CD4-positive, alpha-beta T cell treated with Interleukin-15 for 4 hours (primary cell): ENCODE data around the gene SCFD1.
A peak's percentile ranks its signal among the peaks of the same experiment; 100 is the strongest.
"Not testable (repeated sequence)": the region's sequence is repeated elsewhere in the genome, so short reads cannot be mapped to it uniquely, and the experiment has no call there.

Experiments used
- DNase-seq: peaks from one replicate; pipeline ENCODE4 v3.0.0-alpha.2; 2020; ENCODE audit warnings: low spot score

SCFD1 gene

DNA sequence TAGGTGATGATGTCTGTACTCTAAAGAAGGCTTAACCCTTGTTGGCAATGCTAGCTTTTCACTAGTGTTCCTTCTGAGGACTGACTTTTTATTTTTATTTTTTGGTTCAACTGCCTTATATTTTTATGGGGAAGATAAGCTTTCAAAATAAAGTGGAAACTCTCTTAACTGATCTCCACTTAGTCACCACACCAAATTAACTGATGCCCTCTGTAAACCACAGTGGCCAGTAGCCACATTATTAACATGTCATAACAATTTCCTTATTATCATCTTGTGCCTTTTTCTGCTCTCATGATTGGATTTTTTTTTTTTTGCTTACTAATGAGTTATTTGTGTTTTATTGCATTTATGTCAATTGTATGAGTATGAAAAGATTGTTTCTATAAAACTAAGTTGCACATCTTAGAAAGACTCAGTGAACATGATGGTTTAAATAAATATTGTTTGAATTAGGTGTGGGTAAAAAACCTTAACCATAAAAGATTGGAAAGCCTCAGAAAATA, 56.9 kb downstream of the SCFD1 start:
- no peak for DNase-seq

DNA sequence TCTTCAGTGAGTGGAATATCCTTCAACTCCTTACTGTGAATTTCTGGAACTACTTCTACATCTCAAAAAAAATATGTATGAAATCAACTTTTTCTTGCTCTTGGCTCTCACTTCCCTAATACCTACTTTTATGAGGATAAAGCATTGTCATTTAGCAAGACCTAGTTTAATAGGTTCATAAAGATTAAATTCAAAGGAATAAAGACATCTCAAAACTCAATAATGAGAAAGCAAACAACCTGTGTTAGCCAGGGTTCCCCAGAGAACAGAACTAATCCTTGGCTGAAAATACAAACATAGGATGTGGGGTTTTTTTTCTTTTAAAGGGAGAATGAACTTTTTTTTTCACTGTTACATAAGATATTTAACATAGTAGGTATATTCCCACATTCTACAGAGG, 57.9 kb downstream of the SCFD1 start:
- DNase-seq: no peak

DNA sequence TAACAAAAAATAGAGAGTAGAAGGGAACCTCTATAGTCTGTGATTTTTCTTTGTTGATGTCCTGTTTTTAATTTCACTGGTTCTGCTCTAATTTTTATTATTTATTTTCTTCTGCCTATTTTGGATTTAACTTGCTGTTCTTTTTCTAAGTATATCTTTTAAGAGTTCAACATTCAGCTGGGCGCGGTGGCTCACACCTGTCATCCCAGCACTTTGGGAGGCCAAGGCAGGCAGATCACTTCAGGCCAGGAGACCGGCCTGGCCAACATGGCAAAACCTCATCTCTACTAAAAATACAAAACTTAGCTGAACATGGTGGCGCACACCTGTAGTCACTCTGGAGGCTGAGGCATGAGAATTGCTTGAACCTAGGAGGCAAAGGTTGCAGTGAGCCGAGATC, 58.7 kb downstream of the SCFD1 start:
- DNase-seq: not testable (repeated sequence)

DNA sequence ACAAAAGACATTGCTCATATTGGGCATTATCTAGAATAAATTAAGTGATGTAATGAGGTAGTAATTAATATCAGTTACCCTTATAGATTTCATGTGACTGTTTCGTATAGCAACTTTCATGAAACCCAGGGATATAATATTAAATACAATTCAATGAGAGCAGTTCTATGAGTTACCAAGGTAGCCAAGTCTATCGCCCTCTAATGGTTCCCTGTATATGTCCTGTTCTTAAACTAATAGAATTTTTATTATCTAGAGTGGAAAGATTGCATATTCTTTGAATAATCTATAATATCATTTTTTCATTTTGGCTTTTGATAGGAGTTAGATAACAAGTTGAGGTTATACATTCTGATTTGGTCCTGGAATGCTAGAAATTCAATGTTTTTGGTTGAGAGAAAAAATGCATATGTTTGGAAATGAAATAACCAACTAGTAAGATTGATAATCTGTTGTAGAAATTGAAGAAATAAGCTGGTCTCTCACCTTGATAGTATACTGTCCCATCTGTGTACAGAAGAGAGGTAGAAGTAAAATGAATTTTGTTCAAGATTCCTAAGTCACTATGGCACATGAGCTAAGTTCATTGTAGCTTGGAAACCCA, 59.7 kb downstream of the SCFD1 start:
- DNase-seq: no peak

DNA sequence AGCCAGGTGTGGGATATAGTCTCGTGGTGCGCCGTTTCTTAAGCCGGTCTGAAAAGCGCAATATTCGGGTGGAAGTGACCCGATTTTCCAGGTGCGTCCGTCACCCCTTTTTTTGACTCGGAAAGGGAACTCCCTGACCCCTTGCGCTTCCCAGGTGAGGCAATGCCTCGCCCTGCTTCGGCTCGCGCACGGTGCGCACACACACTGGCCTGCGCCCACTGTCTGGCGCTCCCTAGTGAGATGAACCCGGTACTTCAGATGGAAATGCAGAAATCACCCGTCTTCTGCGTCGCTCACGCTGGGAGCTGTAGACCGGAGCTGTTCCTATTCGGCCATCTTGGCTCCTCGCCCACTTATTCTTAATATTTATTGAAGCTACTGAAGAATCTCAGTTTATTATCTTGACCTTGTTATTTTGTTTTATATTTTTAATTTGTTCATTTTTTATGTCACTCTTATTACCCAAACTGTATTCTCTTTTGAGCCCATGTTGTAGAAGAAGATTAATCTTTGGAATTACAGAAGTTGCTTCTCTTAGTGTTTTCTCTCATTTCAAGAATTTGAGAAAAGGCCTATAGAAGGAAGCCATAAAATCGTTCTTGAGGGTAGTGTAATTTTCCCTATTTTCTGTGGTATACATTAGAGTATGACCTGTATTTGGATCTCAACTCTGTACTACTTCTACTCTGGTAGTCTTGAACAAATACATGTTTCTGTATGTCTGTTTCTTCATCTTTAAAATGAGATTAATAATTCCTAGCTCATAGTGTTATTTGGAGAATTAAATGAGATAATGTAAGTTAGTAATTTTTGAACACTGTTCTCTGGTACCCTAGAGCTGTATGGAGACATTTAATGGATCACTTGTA, 68.6 kb downstream of the SCFD1 start:
- peak; percentile 50 for DNase-seq

DNA sequence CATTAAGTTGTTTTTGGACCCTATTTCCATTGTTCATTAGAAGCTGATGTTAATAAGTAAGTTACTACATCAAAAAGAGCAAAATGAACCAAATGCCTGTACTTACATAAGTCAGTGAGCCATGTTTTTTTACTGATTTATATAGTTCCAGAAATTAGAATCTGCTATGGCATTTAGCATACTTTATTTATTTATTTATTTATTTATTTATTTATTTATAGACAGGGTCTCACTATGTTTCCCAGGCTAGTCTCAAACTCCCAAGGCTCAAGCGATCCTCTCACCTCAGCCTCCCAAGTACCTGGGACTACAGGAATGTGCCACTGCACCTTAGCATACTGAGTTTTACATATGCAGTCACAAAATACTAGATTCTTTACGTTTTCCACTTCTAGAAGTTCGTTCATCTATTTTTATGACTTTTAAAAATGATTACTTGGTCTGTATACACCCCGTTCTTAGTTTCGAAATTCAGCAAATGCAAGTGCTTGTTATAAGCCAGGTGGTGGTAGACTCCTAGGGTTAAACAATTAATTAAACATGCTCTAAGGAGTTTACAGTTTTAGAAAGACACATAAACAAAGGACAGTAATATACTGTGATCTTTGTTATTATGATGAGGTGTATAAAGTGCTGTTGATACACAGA, 69.8 kb downstream of the SCFD1 start:
- DNase-seq: no peak

DNA sequence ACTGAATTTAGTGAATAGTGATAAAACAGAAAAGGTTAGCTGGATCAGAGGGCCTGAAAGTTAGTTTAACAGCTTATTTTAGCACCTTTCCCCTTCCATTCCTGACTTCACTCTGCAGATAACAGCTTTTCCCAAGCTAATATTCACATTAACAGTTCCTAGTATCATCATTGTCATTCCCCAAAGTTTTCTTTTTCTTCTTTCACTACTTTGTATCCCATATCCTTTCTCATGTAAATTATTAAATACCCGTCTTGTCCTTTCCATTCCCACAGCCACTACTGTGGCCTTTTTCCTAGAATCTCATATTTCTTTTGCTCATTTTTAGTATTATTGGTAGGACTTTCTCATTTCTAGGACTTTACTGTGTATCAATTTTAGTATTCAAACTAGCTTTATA, 70.5 kb downstream of the SCFD1 start:
- no peak for DNase-seq

DNA sequence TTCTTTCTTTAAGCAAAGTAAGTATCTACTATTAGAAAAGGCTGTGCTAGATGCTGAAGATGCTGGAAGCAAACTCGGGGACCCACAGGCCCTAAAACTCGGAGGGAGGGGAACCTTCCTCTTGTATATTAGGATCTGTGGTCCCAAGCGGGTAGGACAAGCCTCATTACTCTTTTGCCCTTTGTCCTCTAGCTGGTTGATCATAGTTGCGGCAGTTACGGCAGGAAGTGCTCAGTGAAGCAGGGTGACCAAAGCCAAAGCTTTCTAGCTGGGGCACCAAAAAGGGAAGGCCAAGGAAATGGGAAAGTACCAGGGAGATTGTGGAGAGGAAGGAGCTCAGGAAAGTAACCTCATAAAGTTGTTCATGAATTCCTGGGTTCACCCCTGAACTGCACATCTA, 76.3 kb downstream of the SCFD1 start:
- DNase-seq: no peak

DNA sequence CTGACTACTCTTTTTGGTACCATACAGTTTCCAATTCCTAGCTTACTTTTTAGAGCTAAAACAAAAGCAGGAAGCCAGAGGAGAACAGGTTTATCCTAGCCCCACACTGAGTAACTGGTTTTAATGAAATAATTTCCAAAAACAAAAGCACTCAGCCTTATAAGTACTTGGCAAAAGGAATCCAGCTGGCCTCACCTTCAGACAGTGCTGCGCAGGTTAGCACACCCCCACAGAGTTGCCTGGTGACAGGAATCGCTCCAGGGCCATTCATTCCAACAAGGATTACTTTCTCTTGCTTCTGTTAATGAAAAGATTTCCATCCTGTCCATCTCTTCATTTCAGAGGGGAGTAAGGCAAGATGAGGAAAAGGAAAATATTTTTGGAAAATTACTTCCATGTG, 84.6 kb downstream of the SCFD1 start:
- no peak for DNase-seq

DNA sequence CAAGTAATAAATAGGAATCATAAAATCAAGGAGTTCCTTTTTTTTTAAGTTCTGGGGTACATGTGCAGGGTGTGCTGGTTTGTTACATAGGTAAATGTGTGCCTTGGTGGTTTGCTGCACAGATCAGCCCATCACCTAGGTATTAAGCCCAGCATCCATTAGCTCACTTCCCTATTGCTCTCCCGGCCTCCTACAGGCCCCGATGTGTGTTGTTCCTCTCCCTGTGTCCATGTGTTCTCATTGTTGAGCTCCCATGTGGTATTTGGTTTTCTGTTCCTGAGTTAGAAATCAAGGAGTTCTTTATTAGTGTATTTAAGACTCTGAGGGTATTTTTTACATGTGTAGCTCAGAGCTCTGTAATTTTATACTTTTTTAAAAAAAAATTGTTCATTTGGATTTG, 86.0 kb downstream of the SCFD1 start:
- DNase-seq: no peak

DNA sequence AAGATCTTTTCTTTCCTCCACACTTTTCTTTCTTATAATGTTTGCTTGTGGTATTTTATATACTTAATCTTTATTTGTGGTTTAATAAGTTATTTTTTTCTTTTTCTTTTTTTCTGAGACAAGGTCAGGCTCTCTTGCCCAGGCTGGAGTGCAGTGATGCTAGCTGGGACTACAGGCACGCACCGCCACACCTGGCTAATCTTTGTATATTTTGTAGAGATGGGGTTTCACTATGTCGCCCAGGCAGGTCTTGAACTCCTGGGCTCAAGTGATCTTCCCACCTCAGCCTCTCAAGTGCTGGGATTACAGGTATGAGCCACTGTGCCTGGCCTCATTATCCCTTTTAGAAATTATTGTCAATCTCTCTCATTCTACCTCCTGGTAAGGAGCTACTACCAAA, 87.1 kb downstream of the SCFD1 start:
- no peak for DNase-seq

DNA sequence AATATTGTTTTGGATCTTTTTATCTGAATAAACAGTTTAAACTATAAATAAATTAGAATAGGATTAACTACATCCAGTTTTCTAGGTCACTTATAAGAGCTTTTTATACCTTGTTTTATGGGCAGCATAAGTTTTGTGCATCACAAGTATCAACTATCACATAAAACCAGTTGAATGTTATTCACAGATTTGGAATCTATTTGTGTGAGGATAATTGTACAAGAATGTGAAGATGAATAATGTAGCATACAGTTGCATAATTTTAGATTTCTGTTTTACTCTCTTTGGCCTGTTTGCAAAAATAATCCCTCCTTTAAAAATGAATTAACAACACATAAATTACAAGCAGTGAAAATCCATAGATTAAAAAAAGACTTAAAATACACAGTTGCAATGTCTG, 88.8 kb downstream of the SCFD1 start:
- no peak for DNase-seq

DNA sequence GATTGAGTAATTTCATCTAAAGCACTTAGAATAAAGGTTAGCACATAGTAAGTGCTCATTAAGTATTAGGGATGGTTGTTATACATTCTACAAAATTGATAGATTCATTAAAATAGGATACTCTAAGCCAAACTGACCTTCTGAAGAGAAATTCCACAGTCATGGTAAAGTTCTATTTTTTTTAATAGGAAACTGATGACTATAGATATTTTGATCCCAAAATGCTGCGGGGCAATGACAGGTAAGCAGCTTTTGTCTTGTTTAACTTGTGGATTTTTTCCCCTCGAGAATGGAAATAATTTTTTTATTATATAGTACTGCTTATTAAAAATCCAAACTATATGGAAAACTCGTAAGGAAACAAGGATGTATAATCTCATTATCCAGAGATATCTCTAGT, 97.0 kb downstream of the SCFD1 start:
- no peak for DNase-seq

DNA sequence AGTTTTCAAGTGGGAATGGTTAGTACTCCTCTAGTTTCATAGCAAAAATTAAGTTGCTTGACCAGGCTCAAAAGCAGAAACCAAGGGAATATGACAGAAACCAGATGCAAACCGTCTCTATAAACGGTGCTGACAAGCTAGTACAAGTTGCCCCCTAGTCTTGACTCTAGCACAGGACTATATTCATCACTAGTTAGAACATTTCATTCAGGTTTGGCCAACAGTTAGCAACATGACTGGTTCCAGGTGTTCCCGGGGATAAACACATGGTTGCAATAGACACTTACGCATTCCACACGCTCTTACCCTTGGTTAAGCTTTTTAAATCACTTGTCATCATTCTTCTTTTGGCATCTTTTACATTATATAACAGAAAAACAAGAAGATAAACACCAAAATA, 103.6 kb downstream of the SCFD1 start:
- no peak for DNase-seq

DNA sequence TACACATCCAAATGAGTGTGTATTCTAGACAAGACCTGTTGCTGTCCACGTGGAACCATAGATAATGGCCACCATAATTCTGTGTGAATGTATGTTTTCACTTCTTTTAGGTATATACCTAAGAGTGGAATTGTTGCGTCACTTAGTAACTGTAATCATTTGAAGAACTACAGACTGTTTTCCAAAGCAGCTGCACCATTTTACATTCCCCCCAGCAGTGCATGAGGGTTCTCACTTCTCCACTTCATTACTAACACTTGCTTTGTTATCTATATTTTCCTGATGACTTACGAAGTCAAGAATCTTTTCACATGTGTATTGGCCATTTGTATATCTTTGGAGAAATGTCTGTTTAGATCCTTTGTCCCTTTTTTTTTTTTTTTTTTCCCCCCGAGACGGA, 106.4 kb downstream of the SCFD1 start:
- no peak for DNase-seq

DNA sequence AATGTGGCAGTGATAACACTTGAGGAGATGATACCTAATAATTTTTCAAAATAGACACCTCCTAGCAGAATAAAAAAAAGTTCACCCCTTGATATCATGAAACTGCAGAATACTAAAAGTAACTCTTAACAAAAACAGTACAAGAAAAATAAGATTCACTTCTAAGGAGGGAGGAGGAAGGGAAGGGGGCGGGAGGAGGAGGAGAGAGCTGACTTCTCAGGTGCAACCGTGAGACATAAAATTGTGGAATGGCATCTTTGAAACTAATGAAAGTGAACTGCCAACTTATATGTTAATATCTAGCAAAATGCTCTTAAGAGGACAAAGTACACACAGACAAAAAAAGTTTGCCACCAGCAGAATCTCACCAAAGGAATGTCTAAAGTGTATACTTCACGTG, 115.8 kb downstream of the SCFD1 start:
- DNase-seq: no peak

DNA sequence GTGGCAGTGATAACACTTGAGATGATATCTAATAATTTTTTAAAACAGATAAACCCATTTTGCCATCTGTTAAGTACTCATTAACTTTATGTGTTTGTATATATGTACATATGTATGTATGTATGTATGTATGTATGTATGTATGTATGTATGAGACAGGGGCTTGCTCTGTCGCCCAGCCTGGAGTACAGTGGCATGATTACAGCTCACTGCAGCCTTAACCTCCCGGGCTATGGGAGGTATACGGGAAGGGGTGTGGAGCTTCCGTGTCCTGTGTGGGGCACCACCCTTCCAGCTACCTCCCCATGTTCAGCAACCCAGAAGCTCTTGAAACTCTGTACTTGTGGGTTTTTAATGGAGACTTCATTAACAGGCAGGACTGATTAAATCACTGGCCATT, 116.9 kb downstream of the SCFD1 start:
- DNase-seq: no peak

DNA sequence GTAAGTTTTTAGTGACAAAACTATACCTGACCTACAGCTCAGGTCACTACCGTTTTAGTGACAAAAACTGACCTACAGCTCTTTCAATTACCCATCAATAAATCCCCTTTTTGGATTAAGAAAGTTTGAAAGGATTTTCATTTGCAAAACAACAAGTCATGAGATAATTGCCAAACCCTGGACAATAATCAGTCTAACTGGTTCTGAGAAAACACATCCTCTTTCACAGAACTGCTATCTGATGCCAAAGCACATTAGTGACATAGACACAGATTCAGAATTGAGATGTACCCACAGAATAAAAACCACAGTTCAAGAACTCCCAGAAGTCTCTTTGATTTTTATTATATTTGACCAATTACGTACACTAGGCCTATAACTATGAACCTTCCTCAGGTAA, 126.2 kb downstream of the SCFD1 start:
- DNase-seq: no peak

DNA sequence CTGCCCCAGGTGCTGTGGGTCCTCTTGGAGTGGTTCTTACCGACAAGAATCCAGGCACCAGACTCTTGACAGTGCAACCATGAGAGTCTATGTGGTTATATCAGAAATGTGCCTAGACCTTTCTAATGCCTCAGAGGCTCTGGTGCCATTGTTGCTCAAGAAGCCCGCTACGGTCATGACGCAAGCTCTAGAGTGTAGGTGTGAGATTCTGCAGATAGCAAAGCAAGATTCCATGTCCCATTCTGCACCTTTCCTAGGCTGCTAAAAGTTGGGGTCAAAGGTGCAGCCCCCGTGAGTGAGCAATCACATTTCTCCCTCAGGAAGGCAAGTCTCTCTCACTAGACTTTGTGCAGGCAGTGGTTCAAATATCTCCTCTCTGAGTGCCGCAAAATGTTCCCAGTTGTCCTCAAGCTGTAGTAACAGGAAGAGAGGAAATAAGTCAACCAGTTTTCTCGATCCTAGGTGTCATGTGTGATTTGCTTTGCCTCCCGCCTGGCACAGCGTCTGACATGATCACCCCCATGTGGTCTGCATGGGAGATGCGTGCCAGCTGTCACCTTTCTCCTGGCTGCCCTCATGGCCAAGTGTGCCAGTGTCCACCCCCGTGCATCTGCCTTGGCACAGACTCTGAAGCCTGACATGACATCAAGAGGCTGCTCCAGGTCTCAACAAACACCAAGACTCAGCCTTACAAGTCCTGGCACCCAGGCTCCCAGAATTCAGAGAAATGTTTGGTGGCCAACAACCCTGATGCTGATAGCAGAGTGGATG, 129.7 kb downstream of the SCFD1 start:
- no peak for DNase-seq

DNA sequence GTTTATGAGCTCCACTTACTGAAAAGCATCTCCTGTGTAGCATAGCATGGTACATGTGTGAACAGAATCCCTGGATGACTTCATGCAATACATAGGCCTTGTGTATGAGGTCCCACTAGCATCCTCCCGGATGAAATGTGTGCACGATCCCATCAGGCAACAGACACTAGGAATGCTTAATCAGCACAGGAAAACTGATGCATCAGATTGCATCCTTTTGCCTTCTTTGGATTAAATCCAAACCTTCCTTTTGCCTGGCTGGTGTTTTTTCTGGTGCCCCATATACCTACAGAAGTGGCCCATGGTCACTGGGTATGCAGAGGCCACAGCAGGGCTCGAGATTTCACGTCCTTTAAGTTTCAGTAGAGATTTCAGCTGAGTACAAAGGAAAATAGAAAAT, 131.3 kb downstream of the SCFD1 start:
- DNase-seq: no peak

DNA sequence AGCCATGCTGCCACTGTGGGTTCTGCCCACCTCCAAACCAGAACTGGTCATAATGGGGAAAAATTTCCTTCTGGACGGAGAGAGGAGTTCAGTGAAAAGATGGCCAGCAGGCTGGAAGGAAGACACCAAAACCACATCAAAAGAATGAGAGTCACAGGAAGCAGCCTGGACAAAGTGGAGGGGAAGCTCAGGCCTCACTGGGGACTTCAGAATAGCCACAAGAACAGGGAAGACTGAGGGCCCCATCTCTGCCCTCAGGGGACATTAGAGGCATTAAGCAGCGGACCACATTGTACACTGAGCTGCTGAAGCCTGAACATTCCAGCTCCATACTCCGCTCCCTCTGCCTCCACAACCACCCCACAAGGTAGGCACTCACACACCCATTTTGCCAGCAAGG, 132.7 kb downstream of the SCFD1 start:
- DNase-seq: no peak

DNA sequence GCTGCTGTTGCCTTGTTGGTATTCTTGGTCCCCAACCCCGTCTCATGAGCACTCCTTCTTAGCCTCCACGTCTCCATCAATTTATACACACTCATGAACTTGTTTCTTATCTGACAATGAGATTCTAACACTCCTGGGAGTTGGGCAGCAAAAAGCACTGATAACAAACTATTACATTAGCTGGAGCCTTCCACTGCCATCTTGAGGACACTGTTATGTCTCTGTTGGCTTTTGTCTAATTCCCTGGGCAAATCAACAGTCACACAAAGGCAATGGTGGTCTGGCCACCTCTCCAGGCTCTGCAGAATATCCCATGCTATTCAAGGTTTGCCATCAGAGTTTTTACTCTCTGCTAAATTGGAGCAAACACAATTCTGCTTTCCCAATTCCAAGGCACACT, 134.5 kb downstream of the SCFD1 start:
- no peak for DNase-seq
